Pancreas (tissue), 10 donors: ENCODE measurements around the gene CFL1. TPM values are rescaled to one million over a fixed set of nuclear protein-coding genes. Genes with fewer than 3 reads are reported as not detected.

ENCODE experiments used
- ATAC-seq, 4 donors: fragments of 200-7000 bp; cut with Tn5 transposase; one replicate each; pipeline versions ENCODE4 v1.8.0 to v1.9.1; 2020; ENCODE audit warnings: mild to moderate bottlenecking in 4 of 4, moderate library complexity in 4 of 4
- DNase-seq, 6 donors: peaks; one replicate each; pipeline ENCODE4 v3.0.0-alpha.2; 2020
- FAIRE-seq: peaks from 2 replicates; lab custom pipeline; 2012; peaks lifted over from hg19 to GRCh38; lab: Jason Lieb, UNC
- H3K27ac ChIP-seq, 4 donors: fragments of 200-600 bp; sonication (generic); 1 replicate in 3 of 4; 2 replicates in 1 of 4; pipeline versions ENCODE4 v1.5.0 to v1.8.0; 2020
- H3K27me3 ChIP-seq, 4 donors: fragments of 200-600 bp; one replicate each; pipeline ENCODE4 v1.8.0; 2021
- H3K36me3 ChIP-seq, 3 donors: fragments of 200-600 bp; sonication (generic) in 1 of 3; one replicate each; pipeline versions ENCODE4 v1.5.0 to v1.8.0; 2020 to 2021
- H3K4me1 ChIP-seq, 3 donors: fragments of 200-600 bp; one replicate each; pipeline ENCODE4 v1.8.0; 2021
- H3K4me3 ChIP-seq, 4 donors: fragments of 200-600 bp; sonication (generic) in 2 of 4; one replicate each; pipeline versions ENCODE4 v1.5.0 to v1.8.0; 2020 to 2021
- H3K9me3 ChIP-seq, 4 donors: fragments of 200-600 bp; one replicate each; pipeline ENCODE4 v1.8.0; 2021
- whole genome bisulfite sequencing, 2 donors: extraction: QIAGEN DNeasy Blood & Tissue Kit; methylation state at CpG; one replicate each; pipeline ENCODE4 v1.1.7; 2013; 5-methylcytosine and 5-hydroxymethylcytosine counted together
- intact Hi-C, 3 donors: fragments of 100-400 bp; cut with DNase I; formaldehyde crosslinking; loops; one replicate each; pipeline versions ENCODE4 v1.11.1 to v1.14.2; 2022
- polyA plus RNA-seq, 2 donors: library from polyadenylated mRNA; stranded (reverse); fragments of 200-250 nt; gene quantifications; one replicate each; pipeline ENCODE4 v1.2.3, GENCODE V29; 2013
- total RNA-seq, 6 donors: library from RNA; stranded (reverse); fragmentation: NEBNext Ultra II Directional in 4 of 6; extraction: Animal tissue kit (Norgen Biotek cat#: 25700) in 4 of 6; gene quantifications; one replicate each; pipeline versions ENCODE4 v1.2.1 to v1.2.4, GENCODE V29; 2021 to 2023
- TF ChIP-seq, protein P1 (sequence below), 4 donors: fragments of 200-600 bp; sonication (generic) in 3 of 4; IDR thresholded peaks; one replicate each; pipeline versions ENCODE4 v1.5.0 to v1.8.0; 2021; ENCODE audit warnings: antibody characterized with exemption in 4 of 4
- donor health status: healthy with polysubstance abuse.
- donor health status: DM: no; HTN: no; CAD: no; lungs with moderate emphysema.
- donor health status: DM: no; HTN: no; CAD: no.
- donor health status: control.
- donor health status: control.
- donor health status: Bipolar disorder and iron deficiency.
- donor health status: DM: yes; HTN: yes; CAD: no.
- donor health status: DM: no; HTN: no; CAD: no.
- donor health status: DM: no; HTN: no; CAD: no.
- donor health status: DM: yes; HTN: yes; CAD: no.

CFL1 gene
- total and polyA plus RNA-seq, 8 donors = 87.8 to 311 (median 163) TPM

DNA sequence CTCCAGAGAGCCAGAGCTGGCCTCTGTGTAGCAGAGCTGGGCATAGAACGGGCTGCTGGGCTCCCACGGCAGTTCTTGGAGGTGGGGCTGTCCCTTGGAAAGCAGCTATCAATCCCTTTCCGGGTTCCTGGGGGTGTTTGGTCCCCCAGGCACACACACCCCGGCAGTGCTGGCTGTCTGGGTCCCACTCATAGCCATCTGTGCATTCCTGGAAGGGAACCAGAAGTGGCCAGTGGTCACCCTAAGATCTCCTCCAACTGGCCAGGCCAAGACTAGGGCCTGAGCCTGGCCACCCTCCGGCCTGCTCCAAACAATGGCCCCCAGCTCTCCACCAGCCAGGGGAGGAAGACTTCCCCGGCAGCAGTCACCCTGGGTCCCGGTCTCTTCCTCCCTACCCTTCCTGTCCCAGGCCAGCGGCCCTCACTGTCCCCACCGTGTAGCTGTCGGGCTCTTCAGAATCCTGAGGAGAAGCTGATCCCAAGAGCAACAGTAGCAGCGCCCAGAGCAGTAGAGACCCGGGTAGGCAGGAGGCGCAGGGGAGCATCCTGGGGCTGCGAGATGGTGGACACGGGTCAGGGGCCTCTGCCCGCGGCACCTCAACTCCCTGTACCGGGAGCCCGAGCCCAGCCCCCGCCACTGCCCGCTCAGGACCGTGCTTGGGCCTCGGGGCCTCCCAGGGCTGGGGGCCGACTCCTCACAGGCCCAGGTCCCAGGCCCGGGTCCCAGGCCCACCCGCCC is 14.0 kb upstream of the CFL1 start:
- FAIRE-seq (no peak), DNase-seq (peak in 2 of 6 donors; percentile 46 to 78), ATAC-seq (peak in 1 of 4 donors; percentile 1)
- Histone ChIP-seq H3K9me3 (no peaks in the 10 kb centered on the region), H3K4me3 (peak overlapping the region; percentile 7 to 39 (median 31)), H3K36me3 (no peaks in the 10 kb centered on the region), H3K27ac (peak overlapping the region; percentile 35 to 73 (median 54)), H3K27me3 (no peaks in the 10 kb centered on the region), H3K4me1 (no peaks in the 10 kb centered on the region)
- TF ChIP-seq, protein P1, sequence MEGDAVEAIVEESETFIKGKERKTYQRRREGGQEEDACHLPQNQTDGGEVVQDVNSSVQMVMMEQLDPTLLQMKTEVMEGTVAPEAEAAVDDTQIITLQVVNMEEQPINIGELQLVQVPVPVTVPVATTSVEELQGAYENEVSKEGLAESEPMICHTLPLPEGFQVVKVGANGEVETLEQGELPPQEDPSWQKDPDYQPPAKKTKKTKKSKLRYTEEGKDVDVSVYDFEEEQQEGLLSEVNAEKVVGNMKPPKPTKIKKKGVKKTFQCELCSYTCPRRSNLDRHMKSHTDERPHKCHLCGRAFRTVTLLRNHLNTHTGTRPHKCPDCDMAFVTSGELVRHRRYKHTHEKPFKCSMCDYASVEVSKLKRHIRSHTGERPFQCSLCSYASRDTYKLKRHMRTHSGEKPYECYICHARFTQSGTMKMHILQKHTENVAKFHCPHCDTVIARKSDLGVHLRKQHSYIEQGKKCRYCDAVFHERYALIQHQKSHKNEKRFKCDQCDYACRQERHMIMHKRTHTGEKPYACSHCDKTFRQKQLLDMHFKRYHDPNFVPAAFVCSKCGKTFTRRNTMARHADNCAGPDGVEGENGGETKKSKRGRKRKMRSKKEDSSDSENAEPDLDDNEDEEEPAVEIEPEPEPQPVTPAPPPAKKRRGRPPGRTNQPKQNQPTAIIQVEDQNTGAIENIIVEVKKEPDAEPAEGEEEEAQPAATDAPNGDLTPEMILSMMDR (IDR thresholded peaks at IDR 0.05) = no peak
- WGBS, 2 donors = 51 to 56% methylated on average over 24 to 26 of the region's 26 CpGs
- intact Hi-C loops = no loop called here

DNA sequence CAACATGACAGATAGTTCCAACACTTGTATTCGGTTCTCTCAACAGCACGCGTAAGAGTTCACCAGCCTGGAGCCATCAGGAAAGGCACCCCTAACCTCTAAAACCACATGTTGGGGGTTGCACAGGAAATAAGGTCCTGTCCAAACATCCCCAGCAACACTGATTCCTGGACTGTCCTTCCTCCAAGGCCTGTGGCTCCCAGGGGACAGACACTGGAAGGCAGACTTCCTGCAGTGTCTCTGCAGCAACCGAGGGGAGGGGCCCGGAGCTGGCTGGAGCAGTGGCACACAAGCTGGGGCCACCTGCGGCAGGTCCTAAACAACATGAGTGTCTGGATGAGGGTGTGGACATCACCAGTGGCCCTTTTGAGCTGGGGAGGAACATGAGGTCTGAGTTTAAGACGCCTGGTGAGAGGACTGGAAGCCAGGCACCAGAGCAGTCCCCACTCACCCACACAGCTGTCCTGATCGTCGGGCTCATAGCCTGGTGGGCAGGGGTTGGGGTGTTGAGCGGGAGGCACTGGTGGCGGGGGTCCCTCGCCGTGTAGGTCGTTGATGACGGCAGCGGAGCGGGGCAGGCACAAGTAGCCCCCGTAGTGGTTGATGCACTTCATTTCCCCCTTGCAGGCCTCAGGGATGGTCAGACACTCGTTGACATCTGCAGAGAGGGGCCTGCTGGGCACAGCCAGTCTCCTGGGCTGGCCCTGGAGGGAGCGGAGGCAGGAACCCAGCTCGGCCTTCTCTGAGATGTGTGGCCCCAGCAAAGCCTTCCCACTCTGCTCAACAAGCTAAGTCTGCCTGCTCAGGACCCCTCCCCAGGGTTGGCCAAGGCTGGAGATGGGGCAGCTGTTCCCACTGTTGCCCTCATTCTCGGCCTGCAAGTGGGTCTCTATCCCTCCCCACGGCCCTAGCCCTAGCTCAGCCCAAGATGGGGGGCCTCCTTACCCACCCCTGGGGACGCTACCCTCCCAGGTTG is 13.0 kb upstream of the CFL1 start:
- peak in 2 of 6 donors; percentile 12 to 60 for DNase-seq
- H3K27me3 ChIP-seq = no peaks in the 10 kb centered on the region
- H3K9me3 ChIP-seq = no peaks in the 10 kb centered on the region
- H3K4me1 ChIP-seq = no peaks in the 10 kb centered on the region
- FAIRE-seq = no peak
- TF ChIP-seq, protein P1 (IDR thresholded peaks at IDR 0.05) = no peak
- peak overlapping the region in 2 of 4 donors; percentile 52 to 55 for H3K27ac ChIP-seq
- peaks cover 0 to 3% (median 0%) of the 10 kb centered on the region in 3 donors for H3K36me3 ChIP-seq
- H3K4me3 ChIP-seq = no peak overlapping the region
- intact Hi-C loops = no loop called here
- 75 to 80% methylated on average over 24 of the region's 24 CpGs for WGBS, 2 donors
- no peak for ATAC-seq

- Histone ChIP-seq H3K4me3 (no peak overlapping the region), H3K27me3 (no peaks in the 10 kb centered on the region), H3K27ac (no peak overlapping the region), H3K9me3 (no peaks in the 10 kb centered on the region), H3K36me3 (peaks cover 0 to 10% (median 0%) of the 10 kb centered on the region in 3 donors), H3K4me1 (no peaks in the 10 kb centered on the region)
- DNase-seq (peak in 1 of 6 donors; percentile 52), FAIRE-seq (no peak), ATAC-seq (no peak)
- WGBS, 2 donors = 80 to 85% methylated on average over 11 of the region's 11 CpGs
- TF ChIP-seq, protein P1 (IDR thresholded peaks at IDR 0.05) = no peak
- intact Hi-C loops = no loop called here
These were observed 12.3 kb upstream of the CFL1 start for GRCh38 chr11:65870307-65870658.

DNA sequence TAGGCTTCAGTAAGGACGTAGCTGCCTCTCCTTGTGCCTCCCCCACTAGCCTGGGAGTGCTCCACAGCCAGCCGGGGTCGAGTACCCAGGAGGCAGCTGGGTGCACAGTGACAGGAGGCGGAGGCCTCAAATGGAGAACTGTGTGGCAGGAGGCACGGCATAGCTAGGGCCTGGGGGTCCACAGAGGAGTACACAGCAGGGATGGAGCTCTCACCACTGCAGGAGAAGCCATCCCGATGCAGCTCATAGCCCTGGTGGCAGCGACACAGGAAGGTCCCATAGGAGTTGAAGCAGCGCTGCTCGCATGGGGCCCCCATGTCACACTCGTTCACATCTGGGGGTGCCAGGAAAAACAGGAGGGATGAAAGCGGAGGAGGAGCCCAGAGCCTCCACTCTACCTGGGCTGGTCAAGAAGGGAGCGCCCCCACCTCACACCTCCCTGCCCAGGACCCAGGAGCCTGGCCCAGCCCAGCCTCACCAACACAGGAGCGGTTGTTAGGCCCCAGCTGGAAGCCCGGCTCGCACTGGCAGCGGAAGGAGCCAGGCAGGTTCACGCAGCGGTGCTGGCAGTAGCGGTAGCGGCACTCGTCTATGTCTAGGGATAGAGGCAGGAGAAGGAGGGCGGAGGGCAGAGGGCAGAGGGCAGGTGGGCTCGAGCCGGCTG is 11.8 kb upstream of the CFL1 start:
- Histone ChIP-seq H3K36me3 (peaks cover 0 to 15% (median 2%) of the 10 kb centered on the region in 3 donors), H3K9me3 (no peaks in the 10 kb centered on the region), H3K4me1 (no peaks in the 10 kb centered on the region), H3K27ac (no peak overlapping the region), H3K4me3 (no peak overlapping the region), H3K27me3 (no peaks in the 10 kb centered on the region)
- 76 to 85% methylated on average over 22 to 24 of the region's 24 CpGs for WGBS, 2 donors
- intact Hi-C loops = no loop called here
- TF ChIP-seq, protein P1 (IDR thresholded peaks at IDR 0.05) = no peak
- no peak for ATAC-seq
- peak in 1 of 6 donors; percentile 69 for DNase-seq
- FAIRE-seq = no peak
